AG09319 (cell line): ENCODE measurements around the gene IRAK2.
"Not testable (repeated sequence)": the region's sequence is repeated elsewhere in the genome, so short reads cannot be mapped to it uniquely, and the experiment has no call there.

Experiments used
- DNase-seq: peaks from one replicate; pipeline ENCODE4 v3.0.0-alpha.2; 2010; ENCODE audit warnings: low read depth; ENCODE audit errors: extremely low read depth
- CTCF ChIP-seq: IDR thresholded peaks from 2 replicates; pipeline ENCODE4 v1.5.1; 2011; ENCODE audit warnings: low read depth, mild to moderate bottlenecking, inconsistent platforms, low read length, moderate library complexity

The IRAK2 gene

GRCh38 chr3:10150987-10151386 lies 13.7 kb upstream of the IRAK2 start:
- TF ChIP-seq CTCF, result no peak
- no peak for DNase-seq

GRCh38 chr3:10154335-10155122 lies 10.2 kb upstream of the IRAK2 start:
- TF ChIP-seq CTCF, result no peak

GRCh38 chr3:10155123-10155472 lies 9.6 kb upstream of the IRAK2 start:
- no peak for DNase-seq
- TF ChIP-seq CTCF, result no peak

More at GRCh38 chr3:10154335-10155122, 10.2 kb upstream of the IRAK2 start:
- DNase-seq, result no peak

- no peak for TF ChIP-seq CTCF
- DNase-seq, result no peak
Observed at GRCh38 chr3:10155658-10156057, 9.1 kb upstream of the IRAK2 start.

- no peak for TF ChIP-seq CTCF
- DNase-seq, result no peak
Observed at GRCh38 chr3:10157031-10157430, 7.7 kb upstream of the IRAK2 start.

- DNase-seq, result not testable (repeated sequence)
Observed at GRCh38 chr3:10158555-10158954, 6.2 kb upstream of the IRAK2 start.

- peak; percentile 34 for DNase-seq
- no peak for TF ChIP-seq CTCF
Observed at GRCh38 chr3:10160346-10160745, 4.4 kb upstream of the IRAK2 start.

- no peak for TF ChIP-seq CTCF
- no peak for DNase-seq
Observed at GRCh38 chr3:10160925-10161324, 3.8 kb upstream of the IRAK2 start.
